SU-DHL-6 (cell line): ENCODE data around the gene KIF5C.

Experiments used
- H2AFZ ChIP-seq: fragments of 200-600 bp; sonication (generic); 2 replicates; pipeline ENCODE4 v1.6.1; 2014; ENCODE audit warnings: low read depth, mild to moderate bottlenecking, moderate library complexity, mixed read lengths, antibody characterized with exemption, low read length; ENCODE audit not compliant: severe bottlenecking
- H3F3A ChIP-seq: fragments of 200-600 bp; shearing (Covaris generic); 2 replicates; pipeline ENCODE4 v1.6.0; 2016; ENCODE audit warnings: antibody characterized with exemption, mild to moderate bottlenecking; ENCODE audit not compliant: insufficient read depth
- H3K27ac ChIP-seq: fragments of 200-600 bp; sonication (generic); 2 replicates; pipeline ENCODE4 v1.5.1; 2016; ENCODE audit warnings: low read depth, mild to moderate bottlenecking, low read length, moderate library complexity, mixed read lengths
- H3K27me3 ChIP-seq: fragments of 200-600 bp; sonication (generic), shearing (Covaris generic); 2 replicates; pipeline ENCODE4 v1.6.0; 2014; ENCODE audit warnings: mild to moderate bottlenecking, low read length
- H3K36me3 ChIP-seq: fragments of 200-600 bp; sonication (generic); 2 replicates; pipeline ENCODE4 v1.6.1; 2014; ENCODE audit warnings: mild to moderate bottlenecking, low read length, mixed read lengths
- H3K4me2 ChIP-seq: fragments of 300-600, 200-600 bp; shearing (Covaris generic), sonication (generic); 2 replicates; pipeline ENCODE4 v1.6.0; 2014; ENCODE audit warnings: low read length, low read depth, mild to moderate bottlenecking; ENCODE audit not compliant: poor library complexity, severe bottlenecking
- H3K4me3 ChIP-seq: fragments of 200-600 bp; sonication (generic); 2 replicates; pipeline ENCODE4 v1.5.1; 2014; ENCODE audit warnings: antibody characterized with exemption, low read length, mild to moderate bottlenecking, mixed read lengths; ENCODE audit not compliant: insufficient read depth, poor library complexity, severe bottlenecking
- H3K79me2 ChIP-seq: fragments of 200-600 bp; sonication (generic); 2 replicates; pipeline ENCODE4 v1.6.1; 2014; ENCODE audit warnings: mild to moderate bottlenecking, low read length, moderate library complexity; ENCODE audit not compliant: insufficient read depth
- H3K9ac ChIP-seq: fragments of 200-600 bp; sonication (generic); 2 replicates; pipeline ENCODE4 v1.7.0; 2014; ENCODE audit warnings: mild to moderate bottlenecking, low read length
- H3K9me2 ChIP-seq: fragments of 200-600 bp; sonication (generic); replicated peaks from 2 replicates; pipeline ENCODE4 v1.6.1; 2014; ENCODE audit warnings: low read length; ENCODE audit not compliant: insufficient read depth
- H3K9me3 ChIP-seq: fragments of 200-600 bp; sonication (generic); 2 replicates; pipeline ENCODE4 v1.6.1; 2014; ENCODE audit warnings: low read length, mixed read lengths; ENCODE audit not compliant: insufficient read depth
- H4K20me1 ChIP-seq: fragments of 200-600 bp; sonication (generic); 2 replicates; pipeline ENCODE4 v1.6.1; 2014; ENCODE audit warnings: low read depth, mild to moderate bottlenecking, antibody characterized with exemption, low read length, moderate library complexity, mixed read lengths
- CTCF ChIP-seq: fragments of 200-600 bp; sonication (generic); IDR thresholded peaks from one replicate; pipeline ENCODE4 v1.5.1; 2017; ENCODE audit warnings: antibody characterized with exemption, mild to moderate bottlenecking, low read length, moderate library complexity; ENCODE audit not compliant: insufficient read depth, poor library complexity, severe bottlenecking
- EZH2phosphoT487 ChIP-seq: fragments of 200-600 bp; sonication (generic), shearing (Covaris generic); conservative IDR thresholded peaks from 2 replicates; pipeline ENCODE4 v1.6.1; 2018; ENCODE audit warnings: mild to moderate bottlenecking, antibody characterized with exemption, low read length, moderate library complexity, mixed read lengths

Gene KIF5C

GRCh38 chr2:148998165-148998830 is 123.3 kb downstream of the KIF5C start:
- H3F3A ChIP-seq: no peaks in the 10 kb centered on the region
- no peak overlapping the region for H3K4me3 ChIP-seq
- H3K27me3 ChIP-seq: no peaks in the 10 kb centered on the region
- no peak overlapping the region for H3K27ac ChIP-seq
- no peak overlapping the region for H2AFZ ChIP-seq
- H3K9me3 ChIP-seq: no peaks in the 10 kb centered on the region
- no peak overlapping the region for H3K9ac ChIP-seq
- no peaks in the 10 kb centered on the region for H3K9me2 ChIP-seq
- no peaks in the 10 kb centered on the region for H3K79me2 ChIP-seq
- H4K20me1 ChIP-seq: no peaks in the 10 kb centered on the region
- no peak overlapping the region for H3K4me2 ChIP-seq
- H3K36me3 ChIP-seq: no peaks in the 10 kb centered on the region
- TF ChIP-seq CTCF (no peak), EZH2phosphoT487 (no peak)

- H3K9ac ChIP-seq: no peak overlapping the region
- no peaks in the 10 kb centered on the region for H3K9me3 ChIP-seq
- H3K4me2 ChIP-seq: no peak overlapping the region
- no peaks in the 10 kb centered on the region for H3F3A ChIP-seq
- no peaks in the 10 kb centered on the region for H3K27me3 ChIP-seq
- no peak overlapping the region for H2AFZ ChIP-seq
- no peak overlapping the region for H3K27ac ChIP-seq
- H3K9me2 ChIP-seq: no peaks in the 10 kb centered on the region
- H3K79me2 ChIP-seq: no peaks in the 10 kb centered on the region
- no peaks in the 10 kb centered on the region for H3K36me3 ChIP-seq
- H4K20me1 ChIP-seq: no peaks in the 10 kb centered on the region
- H3K4me3 ChIP-seq: no peak overlapping the region
- TF ChIP-seq EZH2phosphoT487: no peak
- TF ChIP-seq CTCF: no peak
Measured at GRCh38 chr2:148998831-148999200, 123.8 kb downstream of the KIF5C start.

GRCh38 chr2:148999451-148999921 is 124.5 kb downstream of the KIF5C start:
- no peaks in the 10 kb centered on the region for H3K9me2 ChIP-seq
- no peak overlapping the region for H3K4me2 ChIP-seq
- H3F3A ChIP-seq: no peaks in the 10 kb centered on the region
- H3K27me3 ChIP-seq: no peaks in the 10 kb centered on the region
- H4K20me1 ChIP-seq: no peaks in the 10 kb centered on the region
- no peak overlapping the region for H3K27ac ChIP-seq
- no peaks in the 10 kb centered on the region for H3K9me3 ChIP-seq
- H3K36me3 ChIP-seq: no peaks in the 10 kb centered on the region
- H3K4me3 ChIP-seq: no peak overlapping the region
- H3K79me2 ChIP-seq: no peaks in the 10 kb centered on the region
- no peak overlapping the region for H2AFZ ChIP-seq
- H3K9ac ChIP-seq: no peak overlapping the region
- TF ChIP-seq CTCF (no peak), EZH2phosphoT487 (no peak)
